HG03432 (cell line): ENCODE data around the gene LMOD2.

Source experiments
- ATAC-seq: cut with Tn5 transposase; IDR thresholded peaks from one replicate; pipeline ENCODE4 v1.9.1; 2021; ENCODE audit warnings: mild to moderate bottlenecking, moderate library complexity; ENCODE audit not compliant: unreplicated experiment

LMOD2 gene

GRCh38 chr7:123666492-123666891 is 10.8 kb downstream of the LMOD2 start:
- no peak for ATAC-seq

DNA sequence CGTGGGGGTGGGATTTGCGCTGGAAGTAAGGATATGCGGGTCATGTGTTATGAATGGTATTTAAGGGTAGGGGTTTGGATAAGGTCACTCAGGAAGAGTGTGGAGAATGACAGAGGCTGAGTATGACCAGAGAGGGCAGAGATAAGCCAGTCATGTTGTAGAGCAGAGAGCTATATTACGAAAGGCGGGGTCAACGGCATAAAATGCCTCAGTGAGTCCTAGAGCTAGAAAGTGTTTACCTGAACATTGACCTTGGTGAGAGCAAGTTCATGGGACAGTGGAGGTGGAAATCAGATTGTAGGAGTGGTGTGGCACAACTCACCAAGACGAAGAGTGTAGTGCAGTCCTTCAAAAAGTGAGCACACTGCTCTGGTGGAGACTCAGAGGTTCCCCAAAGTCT is 13.8 kb downstream of the LMOD2 start:
- ATAC-seq: no peak

GRCh38 chr7:123673137-123673732 is 17.6 kb downstream of the LMOD2 start:
- ATAC-seq: no peak

GRCh38 chr7:123673752-123674398 is 18.2 kb downstream of the LMOD2 start:
- no peak for ATAC-seq

GRCh38 chr7:123674399-123675180 is 18.9 kb downstream of the LMOD2 start:
- no peak for ATAC-seq

DNA sequence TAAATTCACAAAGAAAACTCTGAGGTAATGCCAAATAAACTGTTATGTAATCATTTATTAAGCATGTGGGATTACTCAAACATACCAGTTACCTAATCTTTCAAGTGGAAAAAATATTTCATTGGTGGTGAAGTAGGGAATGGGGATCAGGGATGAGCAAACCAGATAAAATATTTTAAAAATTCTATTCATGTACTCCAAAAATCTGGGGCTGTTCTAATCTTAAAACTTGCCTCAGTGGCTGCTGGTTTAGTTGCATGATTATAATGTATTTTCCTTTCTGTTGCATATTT is 19.5 kb downstream of the LMOD2 start:
- ATAC-seq: no peak

DNA sequence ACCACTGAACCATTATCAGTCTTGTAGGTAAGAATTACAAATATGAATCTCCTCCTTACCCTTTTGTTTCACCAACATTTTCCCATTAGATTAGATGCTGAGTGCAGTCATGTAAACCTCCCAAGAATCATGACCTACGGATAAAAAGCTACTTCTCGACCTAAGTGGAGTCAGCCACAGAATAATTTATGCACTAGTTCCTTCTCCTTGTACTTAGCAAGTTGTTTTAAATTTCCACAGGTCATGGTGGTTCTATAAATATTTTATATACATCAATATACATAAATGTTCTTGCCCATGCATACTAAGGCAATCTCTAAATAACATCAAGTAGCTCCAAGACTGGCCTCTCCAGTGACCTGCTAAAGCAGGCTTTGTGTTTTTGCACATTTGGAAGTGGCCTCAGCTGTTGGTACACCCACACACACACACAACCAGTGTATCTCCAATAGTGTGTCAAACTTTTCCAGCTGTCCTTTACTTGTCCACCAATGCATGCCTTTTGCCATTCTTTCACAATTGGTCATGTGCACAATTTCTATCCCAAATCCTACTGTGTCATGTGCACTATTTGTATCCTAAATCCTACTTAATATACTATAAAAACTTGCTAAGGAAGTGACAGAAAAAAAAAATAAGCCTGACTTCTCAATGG is 21.5 kb downstream of the LMOD2 start:
- ATAC-seq: no peak

- ATAC-seq: no peak
These were observed 23.9 kb downstream of the LMOD2 start for GRCh38 chr7:123679614-123680013.

- no peak for ATAC-seq
These were observed 24.9 kb downstream of the LMOD2 start for GRCh38 chr7:123680580-123680979.

DNA sequence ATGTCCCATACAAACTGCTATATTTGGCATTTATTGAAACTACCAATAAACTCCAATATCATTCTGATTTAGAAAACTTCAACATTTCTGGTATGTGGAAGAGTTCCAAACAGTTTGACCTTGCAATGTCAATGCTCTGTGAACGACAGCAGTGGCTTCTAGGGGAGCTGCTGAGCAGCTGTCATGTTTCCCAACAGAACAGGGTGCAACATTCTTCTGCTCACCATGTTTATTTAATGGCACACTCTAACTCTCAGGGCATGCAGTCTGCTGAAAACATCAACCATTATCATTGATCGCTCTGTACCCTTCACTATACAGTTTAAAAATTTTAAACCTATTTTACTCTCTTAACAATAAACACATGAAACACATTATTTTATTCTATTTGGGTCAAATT is 25.9 kb downstream of the LMOD2 start:
- no peak for ATAC-seq

DNA sequence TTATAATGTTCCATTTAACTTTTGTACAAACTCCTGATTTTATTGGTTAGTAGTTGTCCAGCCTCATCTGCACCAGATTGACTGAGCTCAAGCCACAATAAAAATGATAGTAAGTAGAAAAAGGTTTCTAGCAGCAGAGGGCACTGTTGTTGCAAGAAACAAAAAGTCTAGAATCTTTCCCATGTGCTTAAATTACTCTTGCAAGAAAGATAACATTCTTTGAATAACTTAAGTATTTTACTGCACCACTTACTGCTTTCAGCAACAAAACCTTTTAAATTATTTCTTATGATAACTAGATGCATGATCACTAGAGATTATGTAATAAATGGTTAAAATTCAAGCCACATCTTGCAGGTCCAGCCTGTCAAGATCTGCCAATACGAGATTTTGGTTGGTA is 27.0 kb downstream of the LMOD2 start:
- ATAC-seq: peak; percentile 74

GRCh38 chr7:123687161-123687560 is 31.5 kb downstream of the LMOD2 start:
- no peak for ATAC-seq

GRCh38 chr7:123687727-123688126 is 32.1 kb downstream of the LMOD2 start:
- no peak for ATAC-seq

- no peak for ATAC-seq
These were observed 33.6 kb downstream of the LMOD2 start for GRCh38 chr7:123689250-123689649.

DNA sequence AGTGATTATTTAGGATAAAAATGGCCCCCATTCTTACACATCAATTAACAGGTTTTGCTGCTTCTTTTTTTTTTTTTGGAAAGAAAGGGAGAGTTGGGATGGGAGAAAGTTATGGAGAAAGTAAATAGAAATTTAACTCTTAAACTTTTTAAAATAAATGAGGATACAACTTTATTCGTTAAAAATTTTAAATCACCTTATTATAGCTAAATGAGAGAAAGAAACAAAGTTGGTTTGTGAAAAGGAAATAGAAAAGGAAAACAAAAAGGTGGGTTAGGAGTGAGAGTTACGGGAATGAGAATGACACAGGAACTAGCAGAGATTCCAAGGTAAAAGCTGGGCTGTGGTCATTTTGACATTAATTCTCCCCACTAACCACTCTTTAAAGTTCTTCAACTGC is 34.9 kb downstream of the LMOD2 start:
- ATAC-seq: no peak

GRCh38 chr7:123692471-123692877 is 36.8 kb downstream of the LMOD2 start:
- ATAC-seq: no peak

DNA sequence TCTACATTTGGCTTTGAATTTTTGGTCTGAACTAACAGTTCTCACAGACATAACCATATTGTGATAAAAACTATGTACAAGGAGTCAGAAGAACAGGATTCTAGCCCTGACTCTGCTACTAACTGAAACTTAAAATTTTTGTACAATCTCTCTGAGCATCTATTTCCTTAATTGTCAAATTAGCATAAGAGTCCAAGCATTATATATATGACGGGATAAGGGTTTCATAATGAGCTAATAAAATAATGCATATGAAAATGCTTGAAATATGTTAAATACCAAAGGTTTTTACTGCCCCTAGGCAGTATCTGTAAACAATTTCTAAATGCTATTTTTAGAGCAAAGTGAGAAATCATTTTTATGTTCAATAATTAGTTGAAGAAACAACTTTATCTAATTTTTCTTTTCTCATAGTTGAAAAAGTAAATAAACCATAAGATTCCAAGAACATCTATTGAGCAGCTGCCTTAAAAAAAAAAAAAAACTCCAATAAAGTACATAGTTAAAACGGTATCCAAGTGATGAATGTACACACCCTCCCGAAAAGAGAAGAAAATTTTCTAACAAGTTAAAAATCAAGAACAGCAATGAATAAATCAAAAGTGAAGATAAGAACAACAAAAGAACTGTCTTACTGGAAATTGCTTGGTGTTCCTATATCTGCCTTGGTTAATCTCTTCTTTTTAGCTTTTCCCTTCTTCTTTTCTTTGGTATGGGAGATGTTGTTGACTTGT is 40.4 kb downstream of the LMOD2 start:
- ATAC-seq: no peak

DNA sequence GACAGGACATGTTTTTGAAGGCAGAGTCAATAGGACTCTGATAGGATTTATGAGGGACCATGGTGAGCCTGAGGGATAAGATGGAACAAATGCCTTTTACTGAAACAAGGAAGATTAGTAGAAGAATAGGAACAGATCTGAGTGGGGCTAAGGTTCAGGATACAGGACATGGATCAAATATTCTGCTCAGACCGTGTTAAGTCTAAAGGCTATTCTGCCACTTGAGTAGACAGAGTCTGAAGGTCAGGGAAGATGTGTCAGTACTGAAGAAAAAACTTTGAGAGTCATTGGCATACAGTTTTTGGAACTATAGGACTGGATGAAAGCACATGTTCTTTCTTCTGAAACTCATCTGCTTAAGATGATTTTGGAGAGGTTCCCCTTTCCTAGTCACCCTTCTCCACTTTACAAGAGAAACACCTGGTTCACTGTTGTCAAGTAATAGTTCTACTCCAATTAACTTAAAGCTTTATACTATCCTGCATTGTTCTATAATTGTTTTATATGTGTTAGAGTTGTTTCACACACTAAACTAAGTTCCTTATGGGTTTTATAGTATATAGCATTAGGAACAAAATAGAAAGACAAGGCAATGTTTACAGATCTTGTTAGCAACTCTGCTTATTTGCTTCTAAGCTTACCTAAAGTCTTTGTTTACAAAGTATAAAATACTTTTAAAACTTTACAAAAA is 49.7 kb downstream of the LMOD2 start:
- ATAC-seq: no peak

GRCh38 chr7:123709525-123709924 is 53.9 kb downstream of the LMOD2 start:
- no peak for ATAC-seq

DNA sequence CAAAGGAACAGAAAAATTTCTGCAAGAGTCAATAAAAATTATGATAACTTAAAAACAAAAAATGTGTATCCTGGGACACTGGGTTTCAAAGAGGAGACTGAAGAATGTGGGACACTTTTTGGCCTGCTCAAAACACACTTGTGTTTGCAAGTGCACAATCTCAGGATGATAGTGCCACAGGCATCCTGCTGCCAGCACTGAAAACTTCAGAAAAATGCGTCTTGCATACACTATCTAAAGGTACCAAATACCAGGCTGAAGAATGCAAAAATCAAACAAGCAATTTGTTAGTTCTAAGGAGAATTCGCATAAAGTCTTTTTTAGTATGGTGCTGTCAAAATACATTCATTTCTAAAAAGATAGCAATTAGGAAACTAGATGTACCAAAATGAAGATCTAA is 55.0 kb downstream of the LMOD2 start:
- no peak for ATAC-seq

DNA sequence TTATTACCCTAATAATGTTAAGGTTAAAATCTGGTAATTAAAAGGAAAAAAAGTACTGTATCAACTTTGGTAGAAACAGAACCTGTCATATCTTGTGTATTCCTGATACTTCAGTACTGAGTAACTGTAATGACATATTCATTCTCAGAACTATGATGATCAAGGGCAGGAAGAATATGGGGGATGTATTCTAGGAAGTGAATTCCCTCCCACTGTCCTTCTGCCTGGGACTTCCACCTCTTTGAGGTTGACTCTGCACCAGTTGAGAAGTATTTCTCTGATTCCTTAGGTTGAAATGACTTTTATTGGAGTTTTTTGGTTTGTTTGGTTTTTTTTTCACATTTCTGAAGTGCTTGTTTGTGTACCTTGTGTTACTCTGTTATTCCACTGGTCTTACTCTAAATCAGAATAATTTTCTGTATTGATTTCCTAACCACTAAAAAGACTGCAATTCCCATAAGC is 56.2 kb downstream of the LMOD2 start:
- peak; percentile 33 for ATAC-seq
